ENCODE measurements around the gene ZNF726. TPM values are rescaled to one million over a fixed set of nuclear protein-coding genes. Genes with fewer than 3 reads are reported as not detected.

The ZNF726 gene
- total RNA-seq, 6 donors from 2014 or later: 1.9 to 14.9 (median 5.0) TPM

GRCh38 chr19:23980805-23981204 lies 66.1 kb downstream of the ZNF726 start:
- Histone ChIP-seq H3K27ac (no peak overlapping the region), H3K4me1 (no peaks in the 10 kb centered on the region), H3K36me3 (no peaks in the 10 kb centered on the region), H3K9me3 (no peaks in the 10 kb centered on the region), H3K27me3 (no peaks in the 10 kb centered on the region), H3K4me3 (no peak overlapping the region)
- WGBS, 2 donors: 91 to 95% methylated on average over 2 of the region's 2 CpGs
- DNase-seq (no peak), ATAC-seq (ENCODE audit: low FRiP score in 2 of 2) (no peak)
- TF ChIP-seq EP300 (IDR thresholded peaks at IDR 0.05) (no peak), CTCF (IDR thresholded peaks at IDR 0.05) (no peak), POLR2A (IDR thresholded peaks at IDR 0.05) (no peak), POLR2AphosphoS5 (IDR thresholded peaks at IDR 0.05) (no peak)

- H3K36me3 ChIP-seq: no peaks in the 10 kb centered on the region
- no peaks in the 10 kb centered on the region for H3K9me3 ChIP-seq
- no peaks in the 10 kb centered on the region for H3K4me1 ChIP-seq
- no peaks in the 10 kb centered on the region for H3K27me3 ChIP-seq
- ATAC-seq (ENCODE audit: low FRiP score in 2 of 2): no peak
- no peak for DNase-seq
- 75 to 86% methylated on average over 2 of the region's 2 CpGs for WGBS, 2 donors
- no peak overlapping the region for H3K27ac ChIP-seq
- TF ChIP-seq POLR2AphosphoS5 (IDR thresholded peaks at IDR 0.05) (no peak), CTCF (IDR thresholded peaks at IDR 0.05) (no peak), POLR2A (IDR thresholded peaks at IDR 0.05) (no peak), EP300 (IDR thresholded peaks at IDR 0.05) (no peak)
- no peak overlapping the region for H3K4me3 ChIP-seq
These were observed 67.2 kb downstream of the ZNF726 start for GRCh38 chr19:23981863-23982262.

- WGBS, 2 donors: 35 to 56% methylated on average over 1 of the region's 1 CpG
These were observed 68.7 kb downstream of the ZNF726 start for GRCh38 chr19:23983406-23983805.

More at GRCh38 chr19:23983406-23983805, 68.7 kb downstream of the ZNF726 start:
- no peak for TF ChIP-seq POLR2AphosphoS5 (IDR thresholded peaks at IDR 0.05)
- TF ChIP-seq POLR2A (IDR thresholded peaks at IDR 0.05): no peak
- TF ChIP-seq EP300 (IDR thresholded peaks at IDR 0.05): no peak
- TF ChIP-seq CTCF (IDR thresholded peaks at IDR 0.05): no peak
- no peaks in the 10 kb centered on the region for H3K9me3 ChIP-seq
- ATAC-seq (ENCODE audit: low FRiP score in 2 of 2): no peak
- H3K27ac ChIP-seq: no peak overlapping the region
- no peaks in the 10 kb centered on the region for H3K27me3 ChIP-seq
- no peaks in the 10 kb centered on the region for H3K4me1 ChIP-seq
- no peak overlapping the region for H3K4me3 ChIP-seq
- H3K36me3 ChIP-seq: no peaks in the 10 kb centered on the region
- no peak for DNase-seq

Other genes starting within 250 kb of the ZNF726 start
- 10 to 100 TPM; 10.1 to 16.1 (median 12.8) TPM for gene ZNF675, start 227.7 kb upstream of the ZNF726 start, total RNA-seq
- 1 to 10 TPM in 5 of 6 donors, under 1 TPM in 1; 0.67 to 3.9 (median 1.4) TPM for gene ZNF681, start 156.0 kb upstream of the ZNF726 start, total RNA-seq
- 10 to 100 TPM; 15.5 to 60.0 (median 18.9) TPM for gene ZNF254, start 172.3 kb downstream of the ZNF726 start, total RNA-seq

Data from upper lobe of left lung (tissue), 6 donors.